Body of pancreas (tissue), 4 donors: ENCODE measurements around the gene RMDN3. TPM values are rescaled to one million over a fixed set of nuclear protein-coding genes. Genes with fewer than 3 reads are reported as not detected.

Experiments used
- ATAC-seq: fragments of 150-250 bp; one replicate; pipeline ENCODE4 v1.9.1; 2016
- DNase-seq, 4 donors: peaks; one replicate each; pipeline ENCODE4 v3.0.0-alpha.2; 2019
- H3K27ac ChIP-seq, 4 donors: fragments of 200-600 bp; sonication (generic); 1 replicate in 3 of 4; 2 replicates in 1 of 4; pipeline versions ENCODE4 v1.5.1 to v1.6.1; 2016 to 2019; ENCODE audit warnings: mild to moderate bottlenecking in 1 of 4, mixed read lengths in 1 of 4, moderate library complexity in 1 of 4
- H3K27me3 ChIP-seq, 2 donors: fragments of 200-600 bp; sonication (generic); one replicate each; pipeline ENCODE4 v1.6.0; 2016; ENCODE audit warnings: mild to moderate bottlenecking in 1 of 2
- H3K36me3 ChIP-seq, 2 donors: fragments of 200-600 bp; sonication (generic); replicated peaks in 1 of 2; 2 replicates each; pipeline ENCODE4 v1.5.1; 2016; ENCODE audit warnings: low read depth in 2 of 2; ENCODE audit not compliant: insufficient read depth in 1 of 2
- H3K4me1 ChIP-seq: fragments of 200-600 bp; sonication (generic); one replicate; pipeline ENCODE4 v1.6.0; 2016
- H3K4me3 ChIP-seq, 2 donors: fragments of 200-600 bp; sonication (generic); 1 replicate in 1 of 2; 2 replicates in 1 of 2; pipeline ENCODE4 v1.5.1; 2016 to 2019
- H3K9me3 ChIP-seq, 3 donors: fragments of 200-600 bp; sonication (generic); 1 replicate in 2 of 3; 2 replicates in 1 of 3; pipeline ENCODE4 v1.5.1; 2016
- CTCF ChIP-seq, 7 experiments: fragments of 450-650 bp in 4 of 7; fragments of 200-600 bp in 3 of 7; sonication (generic) in 3 of 7; IDR thresholded peaks; one replicate each; pipeline ENCODE4 v1.5.1; 2016 to 2019; ENCODE audit warnings: antibody characterized with exemption in 7 of 7
- POLR2A ChIP-seq, 3 donors: fragments of 450-650 bp; IDR thresholded peaks; one replicate each; pipeline ENCODE4 v1.6.1; 2016; ENCODE audit warnings: antibody characterized with exemption in 3 of 3, mild to moderate bottlenecking in 2 of 3
- WGBS, 2 donors: methylation state at CpG; one replicate each; pipeline ENCODE4 v1.1.5; 2017; 5-methylcytosine and 5-hydroxymethylcytosine counted together
- intact Hi-C: fragments of 100-400 bp; cut with DNase I; formaldehyde crosslinking; loops from one replicate; pipeline ENCODE4 v1.15.1; 2023
- total RNA-seq, 2 donors: library from RNA; depleted of rRNA; stranded (reverse); fragments of >200 nt; gene quantifications; one replicate each; pipeline ENCODE4 v1.1.0, GENCODE V29; 2016

RMDN3 gene
- total RNA-seq, 2 donors from 2014 or later, result 17.6 to 23.7 TPM

DNA sequence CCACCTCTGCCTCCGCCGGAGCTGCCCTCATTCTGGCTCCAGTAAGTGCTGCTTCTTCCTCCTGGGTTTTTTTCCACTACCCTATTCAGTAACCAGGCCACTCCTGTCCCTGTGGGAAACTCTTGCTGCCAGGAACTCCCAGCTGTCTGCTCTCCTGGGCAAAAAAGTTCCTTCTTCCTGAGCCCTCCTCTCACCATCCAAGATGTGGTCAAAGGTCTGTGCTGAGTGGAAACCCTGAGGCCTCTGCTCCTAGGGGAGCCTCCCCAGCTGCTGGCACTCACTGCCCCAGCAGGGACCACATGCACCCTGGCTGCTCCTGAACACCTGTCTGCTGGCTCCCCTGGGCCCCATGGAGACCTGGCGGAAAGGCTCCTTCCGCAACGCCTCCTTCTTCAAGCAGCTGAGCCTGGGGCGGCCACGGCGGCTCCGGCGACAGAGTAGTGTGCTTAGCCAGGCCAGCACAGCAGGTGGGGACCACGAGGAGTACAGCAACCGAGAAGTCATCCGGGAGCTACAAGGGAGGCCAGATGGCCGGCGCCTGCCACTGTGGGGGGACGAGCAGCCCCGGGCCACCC, 15.2 kb upstream of the RMDN3 start:
- intact Hi-C loops, result loop anchor here (10.0 kb wide), 1 partner anchor 75 kb away; the partner anchor contains the start of gene RAD51
- DNase-seq, result no peak
- H3K36me3 ChIP-seq, result peaks cover 0 to 12% of the 10 kb centered on the region in 2 donors
- peaks cover 7% of the 10 kb centered on the region for H3K4me1 ChIP-seq
- TF ChIP-seq POLR2A (IDR thresholded peaks at IDR 0.05), result no peak
- no peak for TF ChIP-seq CTCF (IDR thresholded peaks at IDR 0.05)
- 63 to 77% methylated on average over 2 to 12 of the region's 17 CpGs for WGBS, 2 donors
- H3K9me3 ChIP-seq, result no peaks in the 10 kb centered on the region
- no peak overlapping the region for H3K4me3 ChIP-seq
- ATAC-seq, result no peak
- H3K27me3 ChIP-seq, result no peaks in the 10 kb centered on the region
- peak overlapping the region in 3 of 4 donors; percentile 26 to 46 (median 31) for H3K27ac ChIP-seq

DNA sequence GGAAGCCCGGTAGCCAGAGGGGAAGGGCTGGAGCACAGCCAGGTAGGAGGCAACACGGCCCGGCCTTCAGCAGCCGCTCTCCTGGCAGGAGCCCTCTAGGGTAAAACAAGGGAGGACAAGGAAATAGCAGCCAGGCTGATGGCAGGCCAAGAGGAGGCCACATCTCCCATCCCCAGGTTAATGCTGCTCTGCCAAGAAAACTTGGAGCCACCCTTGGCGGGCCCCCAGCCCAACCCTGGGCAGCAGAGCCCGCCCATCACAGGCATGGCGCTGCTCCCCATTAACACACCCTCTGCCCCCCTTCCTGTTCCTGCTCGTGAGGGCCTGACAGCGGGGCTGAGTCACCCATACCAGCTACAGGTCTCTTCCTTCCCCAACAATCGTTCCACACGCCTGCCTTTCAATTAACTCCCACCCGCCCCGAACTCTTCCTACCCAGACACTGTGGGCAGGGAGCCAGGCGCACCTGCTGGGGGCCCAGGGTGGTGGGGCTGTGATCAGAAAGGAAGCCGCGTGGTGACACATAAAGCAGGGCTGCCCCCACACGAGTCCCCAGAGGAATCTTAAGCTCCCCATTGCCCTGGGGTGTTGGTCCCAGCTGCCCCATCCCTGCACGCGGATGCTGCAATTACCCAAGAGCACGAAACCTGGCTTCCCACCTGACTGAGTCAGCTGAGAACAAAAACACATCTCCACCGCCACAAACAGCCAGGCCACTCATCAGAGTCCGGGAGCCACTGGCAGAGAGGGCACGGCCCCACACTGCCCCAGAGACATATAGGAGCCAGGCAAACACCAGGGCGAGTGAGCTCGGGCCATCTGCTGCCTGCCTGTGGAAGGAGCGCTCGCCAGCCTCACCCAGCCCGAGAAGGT, 14.5 kb upstream of the RMDN3 start, which contains the start of gene C15orf62:
Gene C15orf62, plus strand, starts transcription at position 707 of the 873 bp plus-strand sequence. CDS start 516 bp downstream, outside the sequence.
- Histone ChIP-seq H3K4me3 (no peak within 1 kb of the TSS), H3K36me3 (peaks cover 0 to 7% of the 10 kb centered on the region in 2 donors)
- ATAC-seq, result peak; percentile 30

GRCh38 chr15:40768521-40769273, 13.6 kb upstream of the RMDN3 start:
- Histone ChIP-seq H3K9me3 (no peaks in the 10 kb centered on the region), H3K4me1 (peaks cover 22% of the 10 kb centered on the region), H3K27me3 (no peaks in the 10 kb centered on the region), H3K36me3 (peaks cover 0 to 7% of the 10 kb centered on the region in 2 donors), H3K4me3 (no peak overlapping the region), H3K27ac (peak overlapping the region; percentile 2 to 46 (median 32))
- TF ChIP-seq POLR2A (IDR thresholded peaks at IDR 0.05) (no peak), CTCF (IDR thresholded peaks at IDR 0.05) (no peak)
- WGBS, 2 donors, result 73 to 85% methylated on average over 17 to 21 of the region's 21 CpGs
- intact Hi-C loops, result no loop called here
- DNase-seq, result no peak
- ATAC-seq, result no peak

More for the DNA sequence above, 14.5 kb upstream of the RMDN3 start, which contains the start of gene C15orf62:
- TF ChIP-seq POLR2A (IDR thresholded peaks at IDR 0.05) (no peak), CTCF (IDR thresholded peaks at IDR 0.05) (no peak)
- peak in 3 of 4 donors; percentile 32 to 55 (median 55) for DNase-seq
- no peaks in the 10 kb centered on the region for H3K27me3 ChIP-seq
- intact Hi-C loops, result loop anchor here (10.0 kb wide), 1 partner anchor 75 kb away; the partner anchor contains the start of gene RAD51
- no peaks in the 10 kb centered on the region for H3K9me3 ChIP-seq
- peaks cover 14% of the 10 kb centered on the region for H3K4me1 ChIP-seq
- peak within 1 kb of the TSS; percentile 13 to 46 (median 32) for H3K27ac ChIP-seq
- 49 to 75% methylated on average over 16 to 23 of the region's 28 CpGs for WGBS, 2 donors

DNA sequence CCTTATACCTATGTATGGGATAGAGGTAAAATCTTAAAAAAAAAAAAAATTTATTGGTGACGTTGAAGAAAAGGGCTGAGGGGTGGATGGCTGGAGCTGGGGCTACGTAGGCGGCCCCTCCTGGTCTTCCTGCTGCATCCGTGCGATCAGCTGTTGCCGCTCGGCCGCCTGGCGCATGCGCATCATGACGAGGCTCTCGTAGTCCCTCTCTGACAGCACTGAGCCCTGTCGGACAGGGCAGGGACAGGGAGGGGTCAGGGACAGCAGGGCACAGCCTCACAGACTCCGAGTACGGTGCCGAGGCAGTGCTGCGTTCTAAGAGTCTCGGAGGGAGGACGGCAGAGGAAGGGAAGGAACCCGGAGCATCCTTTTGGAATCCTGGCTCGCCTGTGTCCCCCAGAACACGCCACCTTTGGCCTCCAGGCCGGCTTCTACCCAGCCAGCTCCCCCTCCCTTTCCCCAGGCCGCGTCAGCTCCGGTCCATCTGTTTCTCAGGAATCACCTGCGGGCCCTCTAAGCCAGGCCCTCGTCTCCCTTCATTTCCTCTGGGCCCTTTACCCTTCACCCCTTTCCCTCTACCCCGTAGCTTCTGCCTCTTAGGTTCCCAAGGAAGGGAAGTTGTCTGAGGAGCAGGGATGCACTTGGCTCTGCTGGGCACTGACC, 12.9 kb upstream of the RMDN3 start:
- TF ChIP-seq POLR2A (IDR thresholded peaks at IDR 0.05), result no peak
- no peak for TF ChIP-seq CTCF (IDR thresholded peaks at IDR 0.05)
- H3K4me3 ChIP-seq, result no peak overlapping the region
- peaks cover 0 to 2% of the 10 kb centered on the region in 2 donors for H3K36me3 ChIP-seq
- ATAC-seq, result no peak
- peaks cover 30% of the 10 kb centered on the region for H3K4me1 ChIP-seq
- no peak for DNase-seq
- H3K9me3 ChIP-seq, result no peaks in the 10 kb centered on the region
- intact Hi-C loops, result no loop called here
- H3K27me3 ChIP-seq, result no peaks in the 10 kb centered on the region
- peak overlapping the region in 1 of 4 donors; percentile 34 for H3K27ac ChIP-seq
- 93 to 94% methylated on average over 28 of the region's 29 CpGs for WGBS, 2 donors
